SK-N-SH (cell line): Measurements from ENCODE around the gene WFDC10A. TPM values are rescaled to one million over a fixed set of nuclear protein-coding genes. Genes with fewer than 3 reads are reported as not detected.

Experiments used
- CTCF ChIA-PET: fragments of 300-600, 350-600 bp; formaldehyde crosslinking; extraction: SDS; loops from one replicate; lab custom pipeline; 2021; lab: Yijun Ruan, JAX
- POLR2A ChIA-PET: fragments of 350-600 bp; sonication (Branson Sonifier 250); formaldehyde crosslinking; extraction: SDS; loops from one replicate; lab custom pipeline; 2020; ENCODE audit warnings: antibody characterized with exemption, inconsistent platforms; lab: Yijun Ruan, JAX
- DNase-seq: peaks from one replicate; pipeline ENCODE4 v3.0.0; 2012
- H2AFZ ChIP-seq: fragments of 200-600 bp; sonication (generic); 2 replicates; pipeline ENCODE4 v1.8.1; 2016; ENCODE audit warnings: antibody characterized with exemption, mild to moderate bottlenecking, low read depth
- H3F3A ChIP-seq: fragments of 200-600 bp; sonication (generic); replicated peaks from 2 replicates; pipeline ENCODE3; 2016; ENCODE audit warnings: antibody characterized with exemption, mild to moderate bottlenecking; ENCODE audit not compliant: insufficient read depth
- H3K27ac ChIP-seq, 2 experiments: fragments of 200-500 bp in 1 of 2; fragments of 200-600 bp in 1 of 2; sonication (Bioruptor generic) in 1 of 2; sonication (generic), shearing (Covaris generic) in 1 of 2; 2 replicates each; pipeline versions ENCODE4 v1.5.1 to v1.6.1; 2014 to 2016; ENCODE audit warnings: low read depth in 2 of 2, inconsistent platforms in 1 of 2, low read length in 1 of 2, mild to moderate bottlenecking in 1 of 2, mixed read lengths in 1 of 2
- H3K27me3 ChIP-seq: fragments of 200-600 bp; sonication (generic), shearing (Covaris generic); 2 replicates; pipeline ENCODE4 v1.6.1; 2016; ENCODE audit warnings: mixed run types; ENCODE audit not compliant: insufficient read depth
- H3K36me3 ChIP-seq, 2 experiments: fragments of 200-500 bp in 1 of 2; fragments of 200-600 bp in 1 of 2; sonication (Bioruptor generic) in 1 of 2; sonication (generic) in 1 of 2; replicated peaks in 1 of 2; 2 replicates each; pipeline versions ENCODE3 to v1.5.1; 2014 to 2016; ENCODE audit warnings: low read length in 1 of 2, mild to moderate bottlenecking in 1 of 2; ENCODE audit not compliant: insufficient read depth in 2 of 2, control insufficient read depth in 1 of 2
- H3K4me1 ChIP-seq, 2 experiments: fragments of 200-500 bp in 1 of 2; fragments of 200-600 bp in 1 of 2; sonication (Bioruptor generic) in 1 of 2; sonication (generic), shearing (Covaris generic) in 1 of 2; 2 replicates each; pipeline versions ENCODE4 v1.5.1 to v1.6.1; 2014 to 2016; ENCODE audit warnings: low read depth in 1 of 2, low read length in 1 of 2, mixed run types in 1 of 2; ENCODE audit not compliant: insufficient read depth in 2 of 2, control insufficient read depth in 1 of 2
- H3K4me2 ChIP-seq: fragments of 200-600 bp; sonication (generic), shearing (Covaris generic); 2 replicates; pipeline ENCODE4 v1.6.1; 2017; ENCODE audit warnings: mixed run types
- H3K4me3 ChIP-seq, 2 experiments: fragments of 200-500 bp in 1 of 2; fragments of 200-600 bp in 1 of 2; sonication (Bioruptor generic) in 1 of 2; sonication (generic), shearing (Covaris generic) in 1 of 2; 2 replicates each; pipeline versions ENCODE4 v1.5.1 to v1.8.1; 2014 to 2016; ENCODE audit warnings: low read depth in 2 of 2, inconsistent platforms in 1 of 2, low read length in 1 of 2, mild to moderate bottlenecking in 1 of 2, mixed read lengths in 1 of 2, moderate library complexity in 1 of 2
- H3K79me2 ChIP-seq: fragments of 200-600 bp; sonication (generic); 2 replicates; pipeline ENCODE4 v1.8.1; 2017; ENCODE audit warnings: mild to moderate bottlenecking; ENCODE audit not compliant: insufficient read depth
- H3K9ac ChIP-seq: fragments of 200-600 bp; sonication (generic); 2 replicates; pipeline ENCODE4 v1.6.1; 2017; ENCODE audit warnings: mixed run types
- H3K9me2 ChIP-seq: fragments of 200-600 bp; sonication (generic); 2 replicates; pipeline ENCODE4 v1.6.1; 2017; ENCODE audit warnings: mixed run types
- H3K9me3 ChIP-seq: fragments of 200-600 bp; sonication (generic); 2 replicates; pipeline ENCODE4 v1.6.1; 2017; ENCODE audit warnings: mixed run types, mild to moderate bottlenecking, moderate library complexity
- H4K20me1 ChIP-seq: fragments of 200-600 bp; sonication (generic); 2 replicates; pipeline ENCODE4 v1.6.1; 2017; ENCODE audit warnings: mild to moderate bottlenecking, mixed run types; ENCODE audit not compliant: insufficient read depth
- CHD2 ChIP-seq: fragments of 150-350 bp; IDR thresholded peaks from 2 replicates; pipeline ENCODE4 v1.6.1; 2018; ENCODE audit warnings: low read length; ENCODE audit not compliant: partially characterized antibody
- ELF1 ChIP-seq: IDR thresholded peaks from 2 replicates; pipeline ENCODE4 v1.4.0; 2012
- FOSL2 ChIP-seq: IDR thresholded peaks from 2 replicates; pipeline ENCODE4 v1.4.0; 2012; ENCODE audit warnings: low read depth, mild to moderate bottlenecking, moderate library complexity, borderline replicate concordance
- FOXM1 ChIP-seq: IDR thresholded peaks from 2 replicates; pipeline ENCODE4 v1.4.0; 2012; ENCODE audit warnings: low read depth, mild to moderate bottlenecking
- JUND ChIP-seq: IDR thresholded peaks from 2 replicates; pipeline ENCODE4 v1.4.0; 2012
- MAX ChIP-seq: IDR thresholded peaks from 2 replicates; pipeline ENCODE4 v1.4.0; 2012; ENCODE audit warnings: low read depth
- MXI1 ChIP-seq: IDR thresholded peaks from 2 replicates; pipeline ENCODE4 v1.6.1; 2012; ENCODE audit warnings: mild to moderate bottlenecking, low read depth, low read length, improper control_type of control experiment
- NFIC ChIP-seq: IDR thresholded peaks from 2 replicates; pipeline ENCODE4 v1.4.0; 2012; ENCODE audit warnings: borderline replicate concordance
- NRF1 ChIP-seq: IDR thresholded peaks from 2 replicates; pipeline ENCODE4 v1.6.1; 2012; ENCODE audit warnings: low read depth, mild to moderate bottlenecking, low read length
- PBX3 ChIP-seq: IDR thresholded peaks from 2 replicates; pipeline ENCODE4; 2012
- POLR2AphosphoS5 ChIP-seq: IDR thresholded peaks from 2 replicates; pipeline ENCODE4 v1.6.1; 2012; ENCODE audit warnings: low read depth, low read length
- RCOR1 ChIP-seq: fragments of 150-350 bp; IDR thresholded peaks from 2 replicates; pipeline ENCODE4 v1.6.1; 2017; ENCODE audit warnings: antibody characterized with exemption, low read length
- REST ChIP-seq: IDR thresholded peaks from 2 replicates; pipeline ENCODE4 v1.6.1; 2012; ENCODE audit warnings: mild to moderate bottlenecking, low read depth, low read length, moderate library complexity
- RFX5 ChIP-seq: IDR thresholded peaks from 2 replicates; pipeline ENCODE4 v1.6.1; 2012; ENCODE audit warnings: mild to moderate bottlenecking, improper control_type of control experiment, low read length
- SIN3A ChIP-seq: IDR thresholded peaks from 2 replicates; pipeline ENCODE4 v1.6.1; 2012; ENCODE audit warnings: low read depth, mild to moderate bottlenecking, low read length, moderate library complexity, borderline replicate concordance
- SMC3 ChIP-seq: IDR thresholded peaks from 2 replicates; pipeline ENCODE4 v1.6.1; 2012; ENCODE audit warnings: low read depth, low read length, improper control_type of control experiment
- TAF1 ChIP-seq: IDR thresholded peaks from 2 replicates; pipeline ENCODE4 v1.6.1; 2012; ENCODE audit warnings: low read depth, mild to moderate bottlenecking, low read length, moderate library complexity, borderline replicate concordance
- TEAD4 ChIP-seq: IDR thresholded peaks from 2 replicates; pipeline ENCODE4 v1.4.0; 2012; ENCODE audit warnings: mild to moderate bottlenecking, borderline replicate concordance; ENCODE audit not compliant: insufficient read depth
- USF2 ChIP-seq: fragments of 150-350 bp; IDR thresholded peaks from 2 replicates; pipeline ENCODE4 v1.6.1; 2017; ENCODE audit warnings: antibody characterized with exemption, low read length, low read depth, borderline replicate concordance
- YY1 ChIP-seq: IDR thresholded peaks from 2 replicates; pipeline ENCODE4 v1.4.0; 2012; ENCODE audit warnings: low read depth, mild to moderate bottlenecking
- WGBS: methylation state at CpG from one replicate; pipeline ENCODE4 v1.1.6; 2017; ENCODE audit warnings: low lambda C conversion rate; 5-methylcytosine and 5-hydroxymethylcytosine counted together
- polyA plus RNA-seq, 3 experiments: library from polyadenylated mRNA; depleted of rRNA; stranded (reverse); fragments of >200 nt; gene quantifications; 2 replicates each; pipeline ENCODE4 v1.2.3, GENCODE V29; 2012

The WFDC10A gene
- polyA plus RNA-seq, 1 of the 3 experiments (the other 2 are of a cell fraction) = not detected

- no peaks in the 10 kb centered on the region for H3F3A ChIP-seq
- no peak overlapping the region for H3K9ac ChIP-seq
- TF ChIP-seq ELF1 (no peak), SMC3 (no peak), CHD2 (no peak), MXI1 (no peak), YY1 (no peak), TEAD4 (no peak), RCOR1 (no peak), FOXM1 (no peak), FOSL2 (no peak), NFIC (no peak), NRF1 (no peak), JUND (no peak), MAX (no peak), RFX5 (no peak), POLR2AphosphoS5 (no peak), PBX3 (no peak), USF2 (no peak), TAF1 (no peak), SIN3A (no peak), REST (no peak)
- TF ChIP-seq, all 33 proteins: peak for 0
- H3K9me2 ChIP-seq = no peaks in the 10 kb centered on the region
- no peaks in the 10 kb centered on the region for H3K79me2 ChIP-seq
- H3K9me3 ChIP-seq = no peaks in the 10 kb centered on the region
- ChIA-PET CTCF (interaction anchor here (1.7 kb wide), 1 partner anchor 182 kb away, joined by 5 read pairs; no protein-coding TSS in a partner anchor), POLR2A (no interaction called here)
- no peak overlapping the region for H2AFZ ChIP-seq
- H3K4me1 ChIP-seq = no peaks in the 10 kb centered on the region
- no peak overlapping the region for H3K27ac ChIP-seq
- no peak for DNase-seq
- H4K20me1 ChIP-seq = no peaks in the 10 kb centered on the region
- H3K36me3 ChIP-seq = no peaks in the 10 kb centered on the region
- WGBS = 3% methylated on average over 2 of the region's 2 CpGs
- H3K4me3 ChIP-seq = no peak overlapping the region
- H3K27me3 ChIP-seq = peaks cover 20% of the 10 kb centered on the region; the same call in 1 of the 2 replicates
- H3K4me2 ChIP-seq = no peak overlapping the region
Observed at GRCh38 chr20:45588800-45589199, 40.7 kb upstream of the WFDC10A start.
